Epithelial cell of proximal tubule (primary cell): Measurements from ENCODE around the gene LRRN2. TPM values are rescaled to one million over a fixed set of nuclear protein-coding genes. Genes with fewer than 3 reads are reported as not detected.
A peak's percentile ranks its signal among the peaks of the same experiment; 100 is the strongest.

Source experiments
- DNase-seq: peaks from one replicate; pipeline ENCODE4 v3.0.0-alpha.2; 2011; ENCODE audit warnings: low read depth
- H3K4me3 ChIP-seq: 2 replicates; pipeline ENCODE4 v1.5.1; 2011; ENCODE audit warnings: low read depth, mild to moderate bottlenecking, low read length
- CTCF ChIP-seq: conservative IDR thresholded peaks from 2 replicates; pipeline ENCODE4 v1.5.1; 2012; ENCODE audit warnings: low read depth, mild to moderate bottlenecking, low read length
- total RNA-seq: library from RNA; depleted of rRNA; stranded (reverse); fragments of >200 nt; gene quantifications from 2 replicates; pipeline ENCODE4 v1.2.3, GENCODE V29; 2015

Gene LRRN2
- total RNA-seq, 1 donor from 2014 or later = 5.4 TPM

GRCh38 chr1:204598319-204598969 lies 87.1 kb downstream of the LRRN2 start:
- DNase-seq = no peak
- no peak for TF ChIP-seq CTCF
- H3K4me3 ChIP-seq = no peak overlapping the region

GRCh38 chr1:204592246-204592948 lies 93.1 kb downstream of the LRRN2 start:
- no peak for TF ChIP-seq CTCF
- DNase-seq = no peak
- no peak overlapping the region for H3K4me3 ChIP-seq

GRCh38 chr1:204591473-204592090 lies 94.0 kb downstream of the LRRN2 start:
- no peak overlapping the region for H3K4me3 ChIP-seq
- DNase-seq = peak; percentile 6
- TF ChIP-seq CTCF = no peak

- H3K4me3 ChIP-seq = no peak overlapping the region
- no peak for TF ChIP-seq CTCF
- no peak for DNase-seq
These were observed 96.0 kb downstream of the LRRN2 start for GRCh38 chr1:204589409-204590038.

GRCh38 chr1:204588826-204589225 lies 96.7 kb downstream of the LRRN2 start:
- DNase-seq = no peak
- no peak overlapping the region for H3K4me3 ChIP-seq
- TF ChIP-seq CTCF = no peak

GRCh38 chr1:204587621-204588020 lies 97.9 kb downstream of the LRRN2 start:
- no peak for TF ChIP-seq CTCF
- no peak for DNase-seq
- no peak overlapping the region for H3K4me3 ChIP-seq
